Measurements from ENCODE around the gene TFF2.

TFF2 gene

DNA sequence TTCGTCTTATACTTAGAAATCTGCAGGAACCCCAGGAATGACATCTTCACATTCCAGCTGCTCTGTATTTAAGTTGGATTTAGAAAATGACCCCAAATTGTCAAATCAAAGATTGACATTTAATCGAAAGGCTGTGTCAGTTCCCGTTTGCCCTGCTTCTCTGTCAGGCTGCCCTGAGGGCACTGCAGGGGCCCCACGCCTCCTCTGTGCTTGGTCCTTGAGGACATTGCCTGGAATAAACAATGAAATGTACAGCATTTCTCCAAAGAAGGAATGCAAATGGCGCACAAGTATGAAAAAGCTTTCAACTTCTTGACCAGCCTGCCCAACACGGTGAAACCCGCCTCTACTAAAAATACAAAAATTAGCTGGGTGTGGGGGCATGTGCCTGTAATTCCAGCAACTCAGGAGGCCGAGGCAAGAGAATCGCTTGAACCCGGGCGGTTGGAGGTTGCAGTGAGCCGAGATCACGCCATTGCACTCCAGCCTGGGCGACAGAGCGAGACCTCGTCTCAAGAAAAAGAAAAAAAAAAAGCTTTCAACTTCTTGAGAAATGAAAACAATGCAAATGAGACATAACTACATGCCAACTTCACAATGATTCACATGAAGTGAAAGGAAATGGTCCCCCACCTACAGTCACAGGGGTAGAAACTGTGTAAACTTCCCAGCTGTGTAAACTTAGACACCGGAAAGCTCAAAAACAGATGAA is 42.1 kb upstream of the TFF2 start:
- no peaks in the 10 kb centered on the region for H3K4me1 ChIP-seq (ENCODE audit: low read depth, poor library complexity, severe bottlenecking)
- no peak overlapping the region for H3K9ac ChIP-seq
- H3K4me2 ChIP-seq: no peak overlapping the region
- H4K20me1 ChIP-seq (ENCODE audit: insufficient read depth): no peaks in the 10 kb centered on the region
- no peak overlapping the region for H3K4me3 ChIP-seq (IDR thresholded peaks at IDR 0.05; ENCODE audit: insufficient read depth, low read depth, low read length)
- H3K36me3 ChIP-seq (ENCODE audit: insufficient read depth): no peaks in the 10 kb centered on the region
- TF ChIP-seq, protein P1, sequence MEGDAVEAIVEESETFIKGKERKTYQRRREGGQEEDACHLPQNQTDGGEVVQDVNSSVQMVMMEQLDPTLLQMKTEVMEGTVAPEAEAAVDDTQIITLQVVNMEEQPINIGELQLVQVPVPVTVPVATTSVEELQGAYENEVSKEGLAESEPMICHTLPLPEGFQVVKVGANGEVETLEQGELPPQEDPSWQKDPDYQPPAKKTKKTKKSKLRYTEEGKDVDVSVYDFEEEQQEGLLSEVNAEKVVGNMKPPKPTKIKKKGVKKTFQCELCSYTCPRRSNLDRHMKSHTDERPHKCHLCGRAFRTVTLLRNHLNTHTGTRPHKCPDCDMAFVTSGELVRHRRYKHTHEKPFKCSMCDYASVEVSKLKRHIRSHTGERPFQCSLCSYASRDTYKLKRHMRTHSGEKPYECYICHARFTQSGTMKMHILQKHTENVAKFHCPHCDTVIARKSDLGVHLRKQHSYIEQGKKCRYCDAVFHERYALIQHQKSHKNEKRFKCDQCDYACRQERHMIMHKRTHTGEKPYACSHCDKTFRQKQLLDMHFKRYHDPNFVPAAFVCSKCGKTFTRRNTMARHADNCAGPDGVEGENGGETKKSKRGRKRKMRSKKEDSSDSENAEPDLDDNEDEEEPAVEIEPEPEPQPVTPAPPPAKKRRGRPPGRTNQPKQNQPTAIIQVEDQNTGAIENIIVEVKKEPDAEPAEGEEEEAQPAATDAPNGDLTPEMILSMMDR (conservative IDR thresholded peaks at IDR 0.05; ENCODE audit: low read depth, low read length): no peak
- H3K27me3 ChIP-seq (ENCODE audit: insufficient read depth, low read depth): peaks cover 30% of the 10 kb centered on the region; the same call in 1 of the 2 replicates
- no peak overlapping the region for H3K27ac ChIP-seq
- H2AFZ ChIP-seq (ENCODE audit: low read depth): no peak overlapping the region
- H3K79me2 ChIP-seq (ENCODE audit: insufficient read depth, low read depth): no peaks in the 10 kb centered on the region

DNA sequence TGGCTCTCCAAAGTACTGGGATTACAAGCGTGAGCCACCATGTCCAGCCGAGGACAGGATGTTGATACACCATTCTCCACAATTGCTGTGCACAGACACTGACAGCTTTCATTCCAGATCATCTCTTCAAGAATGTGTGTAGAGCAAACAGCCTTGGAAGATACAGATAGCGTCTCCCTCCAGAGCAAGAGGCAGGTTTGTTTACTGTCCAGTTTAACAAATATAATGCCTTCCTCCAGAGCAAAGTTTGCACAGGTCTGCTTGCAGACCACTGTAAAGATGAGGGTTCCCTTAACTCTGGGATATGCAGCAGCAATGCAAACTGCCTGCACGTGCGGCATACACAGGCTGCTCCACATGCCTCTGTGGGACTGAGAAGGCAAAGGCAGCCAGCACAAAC is 40.5 kb upstream of the TFF2 start:
- H4K20me1 ChIP-seq (ENCODE audit: insufficient read depth): no peaks in the 10 kb centered on the region

DNA sequence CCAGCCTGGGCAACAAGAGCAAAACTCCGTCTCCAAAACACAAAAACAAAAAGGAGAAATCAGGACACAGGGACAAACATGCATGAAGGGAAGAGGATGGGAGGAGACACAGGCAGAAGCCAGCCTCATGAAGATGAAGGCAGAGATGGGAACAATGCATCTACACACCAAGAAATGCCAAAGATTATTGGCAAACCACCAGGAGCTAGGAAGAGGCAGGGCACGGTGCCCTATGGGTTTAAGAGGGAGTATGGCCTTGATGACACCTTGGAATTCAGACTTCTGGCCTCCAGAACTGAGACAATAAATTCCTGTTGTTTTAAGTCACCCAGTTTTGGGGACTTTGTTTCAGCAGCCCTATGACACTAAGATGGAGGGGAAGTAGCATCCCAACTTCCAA is 39.9 kb upstream of the TFF2 start:
- Histone ChIP-seq H4K20me1 (ENCODE audit: insufficient read depth) (no peaks in the 10 kb centered on the region), H3K4me2 (no peak overlapping the region), H3K27me3 (ENCODE audit: insufficient read depth, low read depth) (peaks cover 47% of the 10 kb centered on the region; the same call in 1 of the 2 replicates)

More for the DNA sequence above, 40.5 kb upstream of the TFF2 start:
- H3K4me1 ChIP-seq (ENCODE audit: low read depth, poor library complexity, severe bottlenecking): no peaks in the 10 kb centered on the region
- no peak overlapping the region for H3K9ac ChIP-seq
- no peaks in the 10 kb centered on the region for H3K36me3 ChIP-seq (ENCODE audit: insufficient read depth)
- H3K79me2 ChIP-seq (ENCODE audit: insufficient read depth, low read depth): no peaks in the 10 kb centered on the region
- H3K4me2 ChIP-seq: no peak overlapping the region
- no peak overlapping the region for H2AFZ ChIP-seq (ENCODE audit: low read depth)
- no peak overlapping the region for H3K4me3 ChIP-seq (IDR thresholded peaks at IDR 0.05; ENCODE audit: insufficient read depth, low read depth, low read length)
- H3K27ac ChIP-seq: no peak overlapping the region
- peaks cover 43% of the 10 kb centered on the region; the same call in 1 of the 2 replicates for H3K27me3 ChIP-seq (ENCODE audit: insufficient read depth, low read depth)
- TF ChIP-seq, protein P1 (conservative IDR thresholded peaks at IDR 0.05; ENCODE audit: low read depth, low read length): no peak

DNA sequence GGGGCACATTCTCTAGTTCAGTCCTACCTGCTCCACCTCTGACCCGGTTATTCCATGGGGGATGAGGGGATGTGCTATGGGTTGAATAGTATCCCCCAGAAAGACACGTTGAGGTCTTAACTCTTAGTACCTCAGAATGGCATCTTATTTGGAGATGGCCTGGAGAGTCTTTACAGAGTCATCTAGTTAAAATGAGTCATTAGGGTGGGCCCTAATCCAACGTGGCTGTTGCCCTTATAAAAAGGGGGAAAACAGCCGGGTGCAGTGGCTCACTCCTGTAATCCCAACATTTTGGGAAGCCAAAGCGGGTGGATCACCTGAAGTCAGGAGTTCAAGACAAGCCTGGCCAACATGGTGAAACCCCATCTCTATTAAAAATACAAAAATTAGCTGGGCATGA is 39.4 kb upstream of the TFF2 start:
- TF ChIP-seq, protein P1 (conservative IDR thresholded peaks at IDR 0.05; ENCODE audit: low read depth, low read length): no peak
- H3K27ac ChIP-seq: no peak overlapping the region
- H3K9ac ChIP-seq: no peak overlapping the region
- no peak overlapping the region for H3K4me2 ChIP-seq
- no peaks in the 10 kb centered on the region for H3K36me3 ChIP-seq (ENCODE audit: insufficient read depth)
- H3K4me3 ChIP-seq (IDR thresholded peaks at IDR 0.05; ENCODE audit: insufficient read depth, low read depth, low read length): no peak overlapping the region
- H3K4me1 ChIP-seq (ENCODE audit: low read depth, poor library complexity, severe bottlenecking): no peaks in the 10 kb centered on the region
- H4K20me1 ChIP-seq (ENCODE audit: insufficient read depth): no peaks in the 10 kb centered on the region
- peaks cover 49% of the 10 kb centered on the region; the same call in 1 of the 2 replicates for H3K27me3 ChIP-seq (ENCODE audit: insufficient read depth, low read depth)
- H3K79me2 ChIP-seq (ENCODE audit: insufficient read depth, low read depth): no peaks in the 10 kb centered on the region
- no peak overlapping the region for H2AFZ ChIP-seq (ENCODE audit: low read depth)

More for the DNA sequence above, 39.9 kb upstream of the TFF2 start:
- Histone ChIP-seq H3K27ac (no peak overlapping the region), H3K4me3 (IDR thresholded peaks at IDR 0.05; ENCODE audit: insufficient read depth, low read depth, low read length) (no peak overlapping the region), H3K36me3 (ENCODE audit: insufficient read depth) (no peaks in the 10 kb centered on the region), H3K4me1 (ENCODE audit: low read depth, poor library complexity, severe bottlenecking) (no peaks in the 10 kb centered on the region), H3K9ac (no peak overlapping the region), H3K79me2 (ENCODE audit: insufficient read depth, low read depth) (no peaks in the 10 kb centered on the region), H2AFZ (ENCODE audit: low read depth) (no peak overlapping the region)
- TF ChIP-seq, protein P1 (conservative IDR thresholded peaks at IDR 0.05; ENCODE audit: low read depth, low read length): no peak
